IMR-90 (cell line): ENCODE results near the gene SPATS2L. TPM values are rescaled to one million over a fixed set of nuclear protein-coding genes. Genes with fewer than 3 reads are reported as not detected.

Experiments used
- ATAC-seq: fragments of 200-7000 bp; cut with Tn5 transposase; 2 replicates; pipeline ENCODE4 v1.9.1; 2020; ENCODE audit warnings: low read depth, mild to moderate bottlenecking, moderate library complexity
- BruUV-seq: library from RNA; stranded (reverse); fragments of 400-500 nt; replicated peaks from 2 replicates; lab custom pipeline; 2021; lab: Mats Ljungman, UMichigan
- CTCF ChIA-PET: fragments of 300-600 bp; formaldehyde crosslinking; extraction: SDS; loops from one replicate; lab custom pipeline; 2021; ENCODE audit warnings: antibody characterized with exemption; lab: Yijun Ruan, JAX
- POLR2A ChIA-PET: fragments of 300-600 bp; sonication (Branson Sonifier 250); formaldehyde crosslinking; loops from one replicate; lab custom pipeline; 2022; ENCODE audit warnings: antibody characterized with exemption; ENCODE audit not compliant: unreplicated experiment; lab: Charles Lee
- DNase-seq: peaks from one replicate; pipeline ENCODE4 v3.0.0; 2013
- H2AFZ ChIP-seq: replicated peaks from 2 replicates; pipeline ENCODE3; 2013; ENCODE audit warnings: low read length, mild to moderate bottlenecking; ENCODE audit not compliant: poor library complexity
- H2AK5ac ChIP-seq: 2 replicates; pipeline ENCODE4 v1.6.1; 2013; ENCODE audit warnings: low read depth, low read length, inconsistent platforms
- H2AK9ac ChIP-seq: replicated peaks from 2 replicates; pipeline ENCODE3; 2013; ENCODE audit warnings: mild to moderate bottlenecking, low read depth, low read length, moderate library complexity; ENCODE audit not compliant: poor library complexity
- H2BK120ac ChIP-seq: 2 replicates; pipeline ENCODE4 v1.6.1; 2013; ENCODE audit warnings: low read depth, low read length, inconsistent platforms
- H2BK15ac ChIP-seq: 3 replicates; pipeline ENCODE4 v1.6.1; 2013; ENCODE audit warnings: low read depth, low read length, inconsistent platforms
- H2BK20ac ChIP-seq: 2 replicates; pipeline ENCODE4 v1.6.1; 2013; ENCODE audit warnings: low read depth, mild to moderate bottlenecking, inconsistent platforms, low read length, moderate library complexity
- H2BK5ac ChIP-seq: 2 replicates; pipeline ENCODE4 v1.6.1; 2013; ENCODE audit warnings: mild to moderate bottlenecking, low read depth, low read length, inconsistent platforms; ENCODE audit not compliant: poor library complexity, severe bottlenecking
- H3K14ac ChIP-seq: replicated peaks from 2 replicates; pipeline ENCODE4 v1.6.1; 2013; ENCODE audit warnings: low read depth, low read length, inconsistent platforms
- H3K18ac ChIP-seq: 2 replicates; pipeline ENCODE4 v1.6.1; 2013; ENCODE audit warnings: low read depth, low read length, control low read depth
- H3K23ac ChIP-seq: 2 replicates; pipeline ENCODE4 v1.6.1; 2013; ENCODE audit warnings: low read depth, low read length, inconsistent platforms
- H3K27ac ChIP-seq: 2 replicates; pipeline ENCODE4 v1.5.1; 2013; ENCODE audit warnings: mild to moderate bottlenecking, control low read depth, low read length; ENCODE audit not compliant: insufficient read depth
- H3K27me3 ChIP-seq: 2 replicates; pipeline ENCODE4 v1.6.1; 2013; ENCODE audit warnings: low read length; ENCODE audit not compliant: control insufficient read depth, insufficient read depth
- H3K36me3 ChIP-seq: 2 replicates; pipeline ENCODE4 v1.6.1; 2013; ENCODE audit warnings: low read length, mixed read lengths; ENCODE audit not compliant: control insufficient read depth, insufficient read depth
- H3K4ac ChIP-seq: 2 replicates; pipeline ENCODE4 v1.6.1; 2013; ENCODE audit warnings: low read depth, low read length, inconsistent platforms
- H3K4me1 ChIP-seq: 2 replicates; pipeline ENCODE4 v1.6.1; 2013; ENCODE audit warnings: low read length, mixed read lengths; ENCODE audit not compliant: control insufficient read depth, insufficient read depth
- H3K4me2 ChIP-seq: 2 replicates; pipeline ENCODE4 v1.6.1; 2013; ENCODE audit warnings: low read depth, mild to moderate bottlenecking, control low read depth, low read length, moderate library complexity
- H3K4me3 ChIP-seq: 2 replicates; pipeline ENCODE4 v1.5.1; 2013; ENCODE audit warnings: low read depth, mild to moderate bottlenecking, control low read depth, low read length, moderate library complexity; ENCODE audit not compliant: insufficient read depth
- H3K56ac ChIP-seq: 2 replicates; pipeline ENCODE4 v1.6.1; 2013; ENCODE audit warnings: low read length, inconsistent platforms; ENCODE audit not compliant: insufficient read depth; ENCODE audit errors: extremely low read depth
- H3K79me1 ChIP-seq, 2 experiments: 2 replicates each; pipeline ENCODE4 v1.6.1; 2013; ENCODE audit warnings: low read length in 2 of 2, inconsistent platforms in 1 of 2, low read depth in 1 of 2
- H3K9ac ChIP-seq: 2 replicates; pipeline ENCODE4 v1.6.1; 2013; ENCODE audit warnings: low read depth, low read length, control low read depth
- H3K9me1 ChIP-seq: 2 replicates; pipeline ENCODE4 v1.6.1; 2013; ENCODE audit warnings: low read length, inconsistent platforms; ENCODE audit not compliant: insufficient read depth
- H3K9me3 ChIP-seq: 2 replicates; pipeline ENCODE4 v1.6.1; 2013; ENCODE audit warnings: low read length; ENCODE audit not compliant: control insufficient read depth, insufficient read depth
- H4K20me1 ChIP-seq: 2 replicates; pipeline ENCODE4 v1.6.1; 2013; ENCODE audit warnings: low read length, inconsistent platforms; ENCODE audit not compliant: insufficient read depth
- H4K5ac ChIP-seq: 2 replicates; pipeline ENCODE4 v1.6.1; 2013; ENCODE audit warnings: mild to moderate bottlenecking, low read depth, low read length, control low read depth
- H4K8ac ChIP-seq, 2 experiments: 2 replicates each; pipeline ENCODE4 v1.6.1; 2013; ENCODE audit warnings: low read depth in 2 of 2, low read length in 2 of 2, control low read depth in 1 of 2, inconsistent platforms in 1 of 2
- H4K91ac ChIP-seq: 2 replicates; pipeline ENCODE4 v1.6.1; 2013; ENCODE audit warnings: low read depth, low read length, inconsistent platforms; ENCODE audit not compliant: insufficient read depth
- BHLHE40 ChIP-seq: fragments of 150-350 bp; IDR thresholded peaks from 2 replicates; pipeline ENCODE4 v1.6.1; 2016; ENCODE audit warnings: mild to moderate bottlenecking, low read depth, low read length
- CEBPB ChIP-seq: IDR thresholded peaks from 2 replicates; pipeline ENCODE4 v1.6.1; 2012; ENCODE audit warnings: low read depth, low read length, improper control_type of control experiment
- FOS ChIP-seq: fragments of 150-350 bp; IDR thresholded peaks from 2 replicates; pipeline ENCODE4 v1.6.1; 2016; ENCODE audit warnings: low read depth, low read length
- MAFK ChIP-seq: IDR thresholded peaks from 2 replicates; pipeline ENCODE4 v1.6.1; 2012; ENCODE audit warnings: low read depth, low read length, improper control_type of control experiment
- MXI1 ChIP-seq: IDR thresholded peaks from 2 replicates; pipeline ENCODE4 v1.6.1; 2012; ENCODE audit warnings: low read depth, mild to moderate bottlenecking, low read length, moderate library complexity, borderline replicate concordance
- NFE2L2 ChIP-seq: fragments of 150-350 bp; IDR thresholded peaks from 2 replicates; pipeline ENCODE4 v1.6.1; 2016; ENCODE audit warnings: low read depth, mild to moderate bottlenecking, low read length
- POLR2A ChIP-seq: IDR thresholded peaks from 2 replicates; pipeline ENCODE4 v1.6.1; 2012; ENCODE audit warnings: mild to moderate bottlenecking, low read depth, low read length
- RAD21 ChIP-seq: IDR thresholded peaks from 2 replicates; pipeline ENCODE4 v1.6.1; 2012; ENCODE audit warnings: low read length, improper control_type of control experiment
- RCOR1 ChIP-seq: IDR thresholded peaks from 2 replicates; pipeline ENCODE4 v1.6.1; 2012; ENCODE audit warnings: mild to moderate bottlenecking, low read length, improper control_type of control experiment; ENCODE audit not compliant: insufficient replicate concordance
- RFX5 ChIP-seq: IDR thresholded peaks from 2 replicates; pipeline ENCODE4 v1.8.0; 2012; ENCODE audit warnings: low read depth, mild to moderate bottlenecking, low read length, moderate library complexity
- USF2 ChIP-seq: fragments of 150-350 bp; IDR thresholded peaks from 2 replicates; pipeline ENCODE4 v1.6.1; 2017; ENCODE audit warnings: mild to moderate bottlenecking, antibody characterized with exemption, low read length, low read depth
- WGBS, 2 experiments: methylation state at CpG; one replicate each; pipeline versions ENCODE4 v1.1.5 to v1.1.7; 2013; ENCODE audit warnings: missing lambda C conversion rate in 2 of 2; ENCODE audit not compliant: insufficient read length in 1 of 2; ENCODE audit errors: extremely low coverage in 2 of 2; 5-methylcytosine and 5-hydroxymethylcytosine counted together
- dilution Hi-C: fragments of 300-500 bp; cut with HindIII; formaldehyde crosslinking; loops from one replicate; pipeline ENCODE4 v1.14.3; 2018; ENCODE audit warnings: low sequenced_read_pairs; ENCODE audit not compliant: unreplicated experiment
- in situ Hi-C: fragments of 300-500 bp; cut with MboI; formaldehyde crosslinking; loops from 3 replicates; pipeline ENCODE4 v1.14.3; 2019; ENCODE audit warnings: low sequenced_read_pairs, inconsistent platforms, mixed read lengths
- intact Hi-C: fragments of 100-400 bp; cut with micrococcal nuclease; formaldehyde crosslinking; loops from 2 replicates; pipeline ENCODE4 v1.10.0; 2022
- polyA plus RNA-seq, 3 experiments: library from polyadenylated mRNA; depleted of rRNA; stranded (reverse); fragments of >200 nt; gene quantifications; 2 replicates each; pipeline ENCODE4 v1.2.3, GENCODE V29; 2012; ENCODE audit warnings: low replicate concordance in 1 of 3
- total RNA-seq: library from RNA; depleted of rRNA; stranded (reverse); fragments of >200 nt; gene quantifications from 2 replicates; pipeline ENCODE4 v1.2.3, GENCODE V29; 2012
- TF ChIP-seq, protein P1 (sequence below): fragments of 150-350 bp; IDR thresholded peaks from 2 replicates; pipeline ENCODE4 v1.6.1; 2016; ENCODE audit warnings: low read depth, mild to moderate bottlenecking, low read length, moderate library complexity, borderline replicate concordance

The SPATS2L gene
- total and polyA plus RNA-seq, 2 of the 4 experiments (the other 2 are of a cell fraction), result 118 to 155 TPM

DNA sequence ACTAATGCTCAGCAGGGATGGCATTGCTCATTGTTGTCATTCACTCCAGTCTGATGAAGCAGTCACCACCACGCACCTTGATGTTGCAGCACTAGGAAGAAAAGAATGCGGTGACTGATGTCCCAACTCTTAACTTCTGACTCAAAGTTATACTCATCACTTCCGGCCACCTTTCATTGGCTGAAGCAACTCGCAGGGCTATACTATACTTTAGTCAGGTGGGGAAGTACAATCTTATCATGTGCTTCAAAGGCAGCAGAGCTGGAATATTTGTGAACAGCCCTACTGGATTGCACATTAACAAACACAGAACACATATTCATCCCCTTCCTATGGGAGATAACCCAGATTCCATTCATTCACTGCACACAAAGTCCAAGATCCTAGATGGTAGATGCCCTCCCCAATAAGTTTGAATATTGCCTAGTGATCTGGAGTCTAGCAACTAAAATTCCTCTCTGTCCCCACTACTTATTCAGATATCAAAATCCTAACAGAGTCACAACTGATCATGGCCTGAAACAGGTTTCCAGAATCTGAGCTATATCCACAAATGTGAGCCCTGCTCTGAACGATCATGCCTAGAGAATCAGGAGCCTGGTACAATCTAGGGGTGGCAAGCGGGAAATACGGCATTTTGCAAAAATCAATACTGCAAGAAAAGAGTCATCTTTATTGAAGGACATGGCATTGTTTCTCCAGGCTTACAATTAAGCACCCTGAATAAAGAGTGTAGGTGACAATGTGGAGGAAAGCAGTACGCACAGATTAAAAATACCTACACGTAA is 3.4 kb upstream of the SPATS2L start:
- H3K18ac ChIP-seq, result peak overlapping the region; percentile 44
- intact Hi-C loops (no loop called here), dilution Hi-C loops (no loop called here), in situ Hi-C loops (loop anchor here (10.0 kb wide), 1 partner anchor 318 kb away; no protein-coding TSS in a partner anchor)
- peak overlapping the region; percentile 37 for H2AK5ac ChIP-seq
- H3K9me1 ChIP-seq, result peaks cover 15% of the 10 kb centered on the region; the same call in 1 of the 2 replicates
- no peak overlapping the region for H3K14ac ChIP-seq
- H4K8ac ChIP-seq, result peak overlapping the region in 1 of 2 experiments; percentile 36; a peak in 1 of 4 replicates
- H3K56ac ChIP-seq, result no peak overlapping the region
- peak overlapping the region; percentile 72 for H2BK120ac ChIP-seq
- H2AK9ac ChIP-seq, result no peak overlapping the region
- no peak overlapping the region for H2AFZ ChIP-seq
- H3K27me3 ChIP-seq, result no peaks in the 10 kb centered on the region
- peaks cover 15% of the 10 kb centered on the region for H3K4me1 ChIP-seq
- DNase-seq, result peak; percentile 88
- H3K4me3 ChIP-seq, result no peak overlapping the region
- peak overlapping the region; percentile 29; the same call in 1 of the 2 replicates for H4K91ac ChIP-seq
- BruUV-seq, result no TSS peak
- ChIA-PET POLR2A (no interaction called here), CTCF (interaction anchor here (0.5 to 0.6 kb wide), 2 partner anchors 103 to 319 kb away, joined by 3 to 4 read pairs; no protein-coding TSS in a partner anchor)
- H3K79me1 ChIP-seq, result peaks cover 0 to 24% of the 10 kb centered on the region in 2 experiments; a peak in 2 of 4 replicates
- peak overlapping the region; percentile 17; the same call in 1 of the 2 replicates for H3K4ac ChIP-seq
- H3K9me3 ChIP-seq, result no peaks in the 10 kb centered on the region
- H2BK20ac ChIP-seq, result peak overlapping the region; percentile 63; the same call in 1 of the 2 replicates
- peak; percentile 94 for TF ChIP-seq CEBPB
- TF ChIP-seq POLR2A, result no peak
- TF ChIP-seq FOS, result peak; percentile 45; the same call in 1 of the 2 replicates
- peak; percentile 56 for TF ChIP-seq USF2
- TF ChIP-seq RCOR1, result no peak
- no peak for TF ChIP-seq RFX5
- no peak for TF ChIP-seq RAD21
- TF ChIP-seq, protein P1, sequence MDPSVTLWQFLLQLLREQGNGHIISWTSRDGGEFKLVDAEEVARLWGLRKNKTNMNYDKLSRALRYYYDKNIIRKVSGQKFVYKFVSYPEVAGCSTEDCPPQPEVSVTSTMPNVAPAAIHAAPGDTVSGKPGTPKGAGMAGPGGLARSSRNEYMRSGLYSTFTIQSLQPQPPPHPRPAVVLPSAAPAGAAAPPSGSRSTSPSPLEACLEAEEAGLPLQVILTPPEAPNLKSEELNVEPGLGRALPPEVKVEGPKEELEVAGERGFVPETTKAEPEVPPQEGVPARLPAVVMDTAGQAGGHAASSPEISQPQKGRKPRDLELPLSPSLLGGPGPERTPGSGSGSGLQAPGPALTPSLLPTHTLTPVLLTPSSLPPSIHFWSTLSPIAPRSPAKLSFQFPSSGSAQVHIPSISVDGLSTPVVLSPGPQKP, result no peak
- TF ChIP-seq MAFK, result peak; percentile 13; the same call in 1 of the 2 replicates
- no peak for TF ChIP-seq NFE2L2
- no peak for TF ChIP-seq MXI1
- TF ChIP-seq BHLHE40, result no peak
- no peak overlapping the region for H3K4me2 ChIP-seq
- H3K23ac ChIP-seq, result peak overlapping the region; percentile 26; the same call in 1 of the 2 replicates
- no peak for ATAC-seq
- peak overlapping the region; percentile 4; the same call in 1 of the 3 replicates for H2BK15ac ChIP-seq
- H3K27ac ChIP-seq, result no peak overlapping the region
- peak overlapping the region; percentile 52; the same call in 1 of the 2 replicates for H4K5ac ChIP-seq
- no peaks in the 10 kb centered on the region for H4K20me1 ChIP-seq
- peak overlapping the region; percentile 42 for H2BK5ac ChIP-seq
- WGBS, 2 experiments, result no CpG with 5 or more reads among the region's 9 CpGs
- no peaks in the 10 kb centered on the region for H3K36me3 ChIP-seq
- no peak overlapping the region for H3K9ac ChIP-seq
